Amniotic stem cell (primary cell): ENCODE data around the gene TUBB6.

Experiments used
- DNase-seq: peaks from one replicate; lab custom pipeline; 2025; lab: John Stamatoyannopoulos, UW

TUBB6 gene

GRCh38 chr18:12314591-12315305, 6.7 kb downstream of the TUBB6 start:
- no peak for DNase-seq

GRCh38 chr18:12315490-12315889, 7.4 kb downstream of the TUBB6 start:
- DNase-seq, result no peak

- DNase-seq, result no peak
Observed at GRCh38 chr18:12315911-12316310, 7.9 kb downstream of the TUBB6 start.

- no peak for DNase-seq
Observed at GRCh38 chr18:12317664-12318333, 9.8 kb downstream of the TUBB6 start.

- no peak for DNase-seq
Observed at GRCh38 chr18:12318334-12318697, 10.3 kb downstream of the TUBB6 start.

GRCh38 chr18:12318857-12319256, 10.8 kb downstream of the TUBB6 start:
- DNase-seq, result no peak

GRCh38 chr18:12321333-12321732, 13.3 kb downstream of the TUBB6 start:
- no peak for DNase-seq

- DNase-seq, result no peak
Observed at GRCh38 chr18:12324991-12325725, 17.1 kb downstream of the TUBB6 start.

GRCh38 chr18:12325726-12326245, 17.7 kb downstream of the TUBB6 start:
- no peak for DNase-seq

- DNase-seq, result no peak
Observed at GRCh38 chr18:12326711-12327460, 18.8 kb downstream of the TUBB6 start.

GRCh38 chr18:12327510-12328178, 19.6 kb downstream of the TUBB6 start:
- DNase-seq, result no peak

GRCh38 chr18:12328179-12328823, 20.3 kb downstream of the TUBB6 start:
- DNase-seq, result no peak

GRCh38 chr18:12329125-12329698, 21.2 kb downstream of the TUBB6 start:
- no peak for DNase-seq

GRCh38 chr18:12330766-12331165, 22.7 kb downstream of the TUBB6 start:
- DNase-seq, result no peak

- DNase-seq, result no peak
Observed at GRCh38 chr18:12333506-12334290, 25.7 kb downstream of the TUBB6 start.

GRCh38 chr18:12334366-12334808, 26.3 kb downstream of the TUBB6 start:
- no peak for DNase-seq

- no peak for DNase-seq
Observed at GRCh38 chr18:12334863-12335262, 26.8 kb downstream of the TUBB6 start.

GRCh38 chr18:12335503-12335902, 27.5 kb downstream of the TUBB6 start:
- no peak for DNase-seq

- DNase-seq, result no peak
Observed at GRCh38 chr18:12336171-12336613, 28.2 kb downstream of the TUBB6 start.

GRCh38 chr18:12336887-12337286, 28.8 kb downstream of the TUBB6 start:
- DNase-seq, result no peak
